Parathyroid adenoma (tissue), 2 donors: ENCODE results near the gene MAPRE3.

Source experiments
- H2AFZ ChIP-seq: fragments of 300-600 bp; sonication (generic); one replicate; pipeline ENCODE4 v1.7.0; 2017; ENCODE audit warnings: antibody characterized with exemption, mild to moderate bottlenecking
- H3K27ac ChIP-seq: fragments of 300-600 bp; sonication (generic); one replicate; pipeline ENCODE4 v1.7.0; 2017
- H3K27me3 ChIP-seq: fragments of 300-600 bp; sonication (generic); one replicate; pipeline ENCODE4 v1.7.0; 2017; ENCODE audit warnings: low read length; ENCODE audit not compliant: control insufficient read depth, insufficient read depth
- H3K36me3 ChIP-seq: fragments of 300-600 bp; sonication (generic); one replicate; pipeline ENCODE4 v1.7.0; 2017; ENCODE audit warnings: low read length; ENCODE audit not compliant: control insufficient read depth, insufficient read depth
- H3K4me1 ChIP-seq: fragments of 300-600 bp; sonication (generic); one replicate; pipeline ENCODE4 v1.7.0; 2017; ENCODE audit warnings: control low read depth
- H3K4me2 ChIP-seq: fragments of 300-600 bp; sonication (generic); one replicate; pipeline ENCODE4 v1.7.0; 2017; ENCODE audit warnings: low read length
- H3K4me3 ChIP-seq: fragments of 300-600 bp; sonication (generic); one replicate; pipeline ENCODE4 v1.7.0; 2017; ENCODE audit warnings: low read depth, low read length
- H3K79me2 ChIP-seq: fragments of 300-600 bp; sonication (generic); one replicate; pipeline ENCODE4 v1.7.0; 2017; ENCODE audit warnings: control low read depth
- H3K9ac ChIP-seq: fragments of 300-600 bp; sonication (generic); one replicate; pipeline ENCODE4 v1.7.0; 2017; ENCODE audit warnings: mild to moderate bottlenecking
- H3K9me3 ChIP-seq: fragments of 300-600 bp; sonication (generic); one replicate; pipeline ENCODE4 v1.7.0; 2017; ENCODE audit warnings: low read length; ENCODE audit not compliant: control insufficient read depth
- TF ChIP-seq, protein P1 (sequence below): fragments of 300-600 bp; sonication (generic); IDR thresholded peaks from one replicate; pipeline ENCODE4 v1.7.0; 2017; ENCODE audit warnings: antibody characterized with exemption, mild to moderate bottlenecking
- donor health status: primary hyperparathyroidism.

MAPRE3 gene

DNA sequence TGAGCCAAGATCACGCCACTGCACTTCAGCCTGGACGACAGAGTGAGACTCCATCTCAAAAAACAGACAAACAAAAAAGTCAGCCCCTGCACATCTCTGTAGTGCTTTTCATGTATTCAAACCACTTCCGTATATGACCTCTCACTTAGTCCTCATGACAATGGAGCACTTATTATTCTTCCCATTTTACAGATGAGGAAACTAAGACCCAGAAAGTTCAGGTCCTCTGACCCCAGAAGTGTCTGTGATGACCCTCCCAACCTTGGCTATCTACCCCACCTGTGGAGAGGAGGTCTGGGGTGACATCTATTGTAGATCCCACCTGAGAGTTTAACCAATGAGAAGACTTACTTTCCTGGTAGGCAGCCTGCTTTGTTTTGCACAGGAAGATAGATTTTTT, 21.6 kb upstream of the MAPRE3 start:
- H3K9ac ChIP-seq: no peak overlapping the region
- no peak overlapping the region for H3K4me3 ChIP-seq
- H3K27me3 ChIP-seq: no peaks in the 10 kb centered on the region
- no peaks in the 10 kb centered on the region for H3K9me3 ChIP-seq
- no peak overlapping the region for H2AFZ ChIP-seq
- no peak overlapping the region for H3K4me2 ChIP-seq
- no peaks in the 10 kb centered on the region for H3K36me3 ChIP-seq
- TF ChIP-seq, protein P1, sequence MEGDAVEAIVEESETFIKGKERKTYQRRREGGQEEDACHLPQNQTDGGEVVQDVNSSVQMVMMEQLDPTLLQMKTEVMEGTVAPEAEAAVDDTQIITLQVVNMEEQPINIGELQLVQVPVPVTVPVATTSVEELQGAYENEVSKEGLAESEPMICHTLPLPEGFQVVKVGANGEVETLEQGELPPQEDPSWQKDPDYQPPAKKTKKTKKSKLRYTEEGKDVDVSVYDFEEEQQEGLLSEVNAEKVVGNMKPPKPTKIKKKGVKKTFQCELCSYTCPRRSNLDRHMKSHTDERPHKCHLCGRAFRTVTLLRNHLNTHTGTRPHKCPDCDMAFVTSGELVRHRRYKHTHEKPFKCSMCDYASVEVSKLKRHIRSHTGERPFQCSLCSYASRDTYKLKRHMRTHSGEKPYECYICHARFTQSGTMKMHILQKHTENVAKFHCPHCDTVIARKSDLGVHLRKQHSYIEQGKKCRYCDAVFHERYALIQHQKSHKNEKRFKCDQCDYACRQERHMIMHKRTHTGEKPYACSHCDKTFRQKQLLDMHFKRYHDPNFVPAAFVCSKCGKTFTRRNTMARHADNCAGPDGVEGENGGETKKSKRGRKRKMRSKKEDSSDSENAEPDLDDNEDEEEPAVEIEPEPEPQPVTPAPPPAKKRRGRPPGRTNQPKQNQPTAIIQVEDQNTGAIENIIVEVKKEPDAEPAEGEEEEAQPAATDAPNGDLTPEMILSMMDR: no peak
- no peak overlapping the region for H3K27ac ChIP-seq
- H3K4me1 ChIP-seq: no peaks in the 10 kb centered on the region
- H3K79me2 ChIP-seq: no peaks in the 10 kb centered on the region

- Histone ChIP-seq H3K27me3 (no peaks in the 10 kb centered on the region), H3K4me1 (no peaks in the 10 kb centered on the region)
These were observed 20.2 kb upstream of the MAPRE3 start for GRCh38 chr2:26950246-26950645.

GRCh38 chr2:26951236-26951635, 19.2 kb upstream of the MAPRE3 start:
- H3K27me3 ChIP-seq: no peaks in the 10 kb centered on the region

More at GRCh38 chr2:26950246-26950645, 20.2 kb upstream of the MAPRE3 start:
- Histone ChIP-seq H2AFZ (no peak overlapping the region), H3K36me3 (no peaks in the 10 kb centered on the region), H3K9ac (no peak overlapping the region), H3K79me2 (no peaks in the 10 kb centered on the region), H3K27ac (no peak overlapping the region), H3K4me3 (no peak overlapping the region), H3K4me2 (no peak overlapping the region), H3K9me3 (no peaks in the 10 kb centered on the region)
- TF ChIP-seq, protein P1: no peak

GRCh38 chr2:26952374-26952773, 18.1 kb upstream of the MAPRE3 start:
- no peak overlapping the region for H3K4me2 ChIP-seq
- H3K9ac ChIP-seq: no peak overlapping the region
- no peaks in the 10 kb centered on the region for H3K4me1 ChIP-seq
- H3K36me3 ChIP-seq: no peaks in the 10 kb centered on the region
- no peak overlapping the region for H3K4me3 ChIP-seq
- no peaks in the 10 kb centered on the region for H3K27me3 ChIP-seq
- no peaks in the 10 kb centered on the region for H3K9me3 ChIP-seq
- TF ChIP-seq, protein P1: no peak
- no peaks in the 10 kb centered on the region for H3K79me2 ChIP-seq
- no peak overlapping the region for H2AFZ ChIP-seq
- H3K27ac ChIP-seq: no peak overlapping the region

More at GRCh38 chr2:26951236-26951635, 19.2 kb upstream of the MAPRE3 start:
- no peaks in the 10 kb centered on the region for H3K79me2 ChIP-seq
- TF ChIP-seq, protein P1: no peak
- no peaks in the 10 kb centered on the region for H3K36me3 ChIP-seq
- H3K4me1 ChIP-seq: no peaks in the 10 kb centered on the region
- H3K9me3 ChIP-seq: no peaks in the 10 kb centered on the region
- no peak overlapping the region for H3K27ac ChIP-seq
- no peak overlapping the region for H3K9ac ChIP-seq
- no peak overlapping the region for H2AFZ ChIP-seq
- H3K4me3 ChIP-seq: no peak overlapping the region
- no peak overlapping the region for H3K4me2 ChIP-seq

GRCh38 chr2:26954135-26954534, 16.3 kb upstream of the MAPRE3 start:
- Histone ChIP-seq H3K27me3 (no peaks in the 10 kb centered on the region), H2AFZ (no peak overlapping the region), H3K79me2 (no peaks in the 10 kb centered on the region), H3K9me3 (no peaks in the 10 kb centered on the region), H3K4me2 (no peak overlapping the region), H3K36me3 (no peaks in the 10 kb centered on the region), H3K4me1 (no peaks in the 10 kb centered on the region), H3K9ac (no peak overlapping the region), H3K27ac (no peak overlapping the region), H3K4me3 (no peak overlapping the region)
- TF ChIP-seq, protein P1: no peak
